D721Med (cell line): ENCODE measurements around the gene VSIG10.

Source experiments
- DNase-seq: peaks from one replicate; pipeline ENCODE4 v3.0.0; 2011; ENCODE audit warnings: low spot score; ENCODE audit not compliant: insufficient read length
- FAIRE-seq: peaks from 2 replicates; lab custom pipeline; 2011; peaks lifted over from hg19 to GRCh38; lab: Jason Lieb, UNC
- CTCF ChIP-seq: IDR thresholded peaks from 2 replicates; pipeline ENCODE4 v1.5.1; 2012; ENCODE audit warnings: mild to moderate bottlenecking, control low read depth; ENCODE audit not compliant: insufficient read depth; ENCODE audit errors: missing control alignments

The VSIG10 gene

GRCh38 chr12:118107011-118107410 is 3.2 kb upstream of the VSIG10 start:
- TF ChIP-seq CTCF = no peak
- no peak for DNase-seq
- no peak for FAIRE-seq

GRCh38 chr12:118103201-118103600 is 610 bp downstream of the VSIG10 start:
- no peak for DNase-seq
- no peak for FAIRE-seq
- TF ChIP-seq CTCF = no peak

GRCh38 chr12:118102609-118103008 is 1.2 kb downstream of the VSIG10 start:
- no peak for FAIRE-seq
- no peak for DNase-seq
- no peak for TF ChIP-seq CTCF

- no peak for TF ChIP-seq CTCF
- no peak for DNase-seq
- no peak for FAIRE-seq
These were observed 1.7 kb downstream of the VSIG10 start for GRCh38 chr12:118102070-118102469.

- FAIRE-seq (no peak), DNase-seq (no peak)
- no peak for TF ChIP-seq CTCF
These were observed 2.8 kb downstream of the VSIG10 start for GRCh38 chr12:118101051-118101450.

GRCh38 chr12:118098911-118099671 is 4.7 kb downstream of the VSIG10 start:
- no peak for TF ChIP-seq CTCF
- DNase-seq = no peak
- no peak for FAIRE-seq

- no peak for TF ChIP-seq CTCF
- no peak for FAIRE-seq
- no peak for DNase-seq
These were observed 5.4 kb downstream of the VSIG10 start for GRCh38 chr12:118098401-118098800.
